VCaP (cell line): ENCODE data around the gene PITPNC1.

Source experiments
- H3K27ac ChIP-seq: fragments of 450-650 bp; 2 replicates; pipeline ENCODE4 v1.5.1; 2017
- TF ChIP-seq, protein P1 (sequence below): fragments of 450-650 bp; conservative IDR thresholded peaks from 2 replicates; pipeline ENCODE4 v1.5.1; 2017; ENCODE audit warnings: mild to moderate bottlenecking, moderate library complexity

PITPNC1 gene

DNA sequence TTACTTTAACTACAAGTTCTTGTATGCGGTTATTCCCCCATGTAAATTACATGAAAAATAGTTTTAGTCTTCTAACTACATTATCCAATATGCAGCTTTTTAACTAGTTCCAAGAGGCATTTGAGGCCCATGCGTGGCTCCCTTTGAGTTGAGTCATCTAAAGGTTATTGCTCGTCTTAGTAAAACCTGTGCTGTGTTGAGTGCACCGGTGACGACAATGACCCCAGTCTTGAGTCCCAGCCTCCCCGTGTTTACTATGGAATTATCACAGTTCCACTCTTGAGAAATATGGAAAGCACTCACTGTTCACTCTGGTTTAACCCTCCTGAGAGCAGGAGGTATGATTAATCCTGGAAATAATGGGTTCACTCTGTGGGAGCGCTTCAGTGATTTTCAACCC is 119.2 kb downstream of the PITPNC1 start:
- TF ChIP-seq, protein P1, sequence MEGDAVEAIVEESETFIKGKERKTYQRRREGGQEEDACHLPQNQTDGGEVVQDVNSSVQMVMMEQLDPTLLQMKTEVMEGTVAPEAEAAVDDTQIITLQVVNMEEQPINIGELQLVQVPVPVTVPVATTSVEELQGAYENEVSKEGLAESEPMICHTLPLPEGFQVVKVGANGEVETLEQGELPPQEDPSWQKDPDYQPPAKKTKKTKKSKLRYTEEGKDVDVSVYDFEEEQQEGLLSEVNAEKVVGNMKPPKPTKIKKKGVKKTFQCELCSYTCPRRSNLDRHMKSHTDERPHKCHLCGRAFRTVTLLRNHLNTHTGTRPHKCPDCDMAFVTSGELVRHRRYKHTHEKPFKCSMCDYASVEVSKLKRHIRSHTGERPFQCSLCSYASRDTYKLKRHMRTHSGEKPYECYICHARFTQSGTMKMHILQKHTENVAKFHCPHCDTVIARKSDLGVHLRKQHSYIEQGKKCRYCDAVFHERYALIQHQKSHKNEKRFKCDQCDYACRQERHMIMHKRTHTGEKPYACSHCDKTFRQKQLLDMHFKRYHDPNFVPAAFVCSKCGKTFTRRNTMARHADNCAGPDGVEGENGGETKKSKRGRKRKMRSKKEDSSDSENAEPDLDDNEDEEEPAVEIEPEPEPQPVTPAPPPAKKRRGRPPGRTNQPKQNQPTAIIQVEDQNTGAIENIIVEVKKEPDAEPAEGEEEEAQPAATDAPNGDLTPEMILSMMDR = no peak
- H3K27ac ChIP-seq = no peak overlapping the region

DNA sequence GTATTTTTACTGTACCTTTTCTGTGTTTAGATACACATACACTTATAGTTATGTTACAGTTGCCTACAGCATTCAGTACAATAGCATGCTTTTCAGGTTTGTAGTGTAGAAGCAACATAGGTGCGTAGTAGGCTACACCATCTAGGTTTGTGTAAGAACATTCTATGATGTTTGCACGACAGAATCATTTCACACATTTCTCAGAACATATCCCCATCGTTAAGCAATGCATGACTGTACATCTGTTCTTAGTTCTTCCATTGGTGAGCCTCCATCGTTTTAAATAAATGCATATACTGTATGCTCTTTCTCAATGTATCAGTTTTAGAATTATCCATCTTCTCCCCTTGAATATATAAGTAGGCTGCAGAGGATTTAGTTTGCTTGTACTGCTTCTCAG is 122.6 kb downstream of the PITPNC1 start:
- TF ChIP-seq, protein P1 = no peak
- H3K27ac ChIP-seq = no peak overlapping the region

DNA sequence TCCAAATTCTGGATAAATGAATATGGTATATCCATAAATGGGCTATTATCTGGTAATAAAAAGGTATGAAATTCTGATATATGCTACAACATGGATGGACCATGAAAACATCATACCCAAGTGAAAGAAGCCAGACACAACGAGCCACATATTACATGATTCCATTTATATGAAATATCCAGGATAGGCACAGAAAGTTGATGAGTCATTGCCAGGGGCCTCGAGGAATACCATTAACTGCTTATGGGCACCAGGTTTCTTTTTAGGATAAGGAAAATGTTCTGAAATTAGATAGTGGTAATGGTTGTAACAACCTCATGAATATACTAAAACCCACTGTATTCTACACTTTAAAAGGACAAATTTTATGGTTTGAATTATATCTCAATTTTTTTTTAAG is 123.2 kb downstream of the PITPNC1 start:
- TF ChIP-seq, protein P1 = no peak

DNA sequence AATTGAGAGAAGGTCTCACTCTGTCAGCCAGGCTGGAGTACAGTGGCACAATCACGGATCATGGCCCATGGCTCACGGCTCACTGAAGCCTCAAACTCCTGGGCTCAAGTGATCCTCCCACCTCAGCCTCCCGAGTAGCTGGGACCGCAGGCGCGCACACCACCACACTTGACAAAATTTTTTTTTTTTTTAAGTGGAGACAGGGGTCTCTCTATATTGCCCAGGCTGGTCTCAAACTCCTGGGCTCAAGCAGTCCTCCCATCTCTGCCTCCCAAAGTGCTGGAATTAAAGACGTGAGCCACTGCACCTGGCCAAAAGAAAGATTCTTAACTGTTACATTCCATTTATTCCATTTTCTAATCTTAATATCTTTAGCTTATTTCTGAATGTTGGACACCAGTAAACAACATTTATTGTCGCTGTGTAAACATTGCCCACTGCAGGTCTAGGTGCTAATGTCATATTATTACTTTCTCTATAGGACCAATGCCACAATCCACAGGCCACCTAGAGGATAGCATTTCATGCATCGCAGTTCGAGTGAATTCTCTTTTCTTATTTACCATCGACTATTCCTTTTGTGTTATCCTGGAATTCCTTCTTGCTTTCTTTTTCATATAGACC is 123.7 kb downstream of the PITPNC1 start:
- TF ChIP-seq, protein P1 = no peak
- H3K27ac ChIP-seq = no peak overlapping the region

More for the DNA sequence above, 123.2 kb downstream of the PITPNC1 start:
- H3K27ac ChIP-seq = no peak overlapping the region

DNA sequence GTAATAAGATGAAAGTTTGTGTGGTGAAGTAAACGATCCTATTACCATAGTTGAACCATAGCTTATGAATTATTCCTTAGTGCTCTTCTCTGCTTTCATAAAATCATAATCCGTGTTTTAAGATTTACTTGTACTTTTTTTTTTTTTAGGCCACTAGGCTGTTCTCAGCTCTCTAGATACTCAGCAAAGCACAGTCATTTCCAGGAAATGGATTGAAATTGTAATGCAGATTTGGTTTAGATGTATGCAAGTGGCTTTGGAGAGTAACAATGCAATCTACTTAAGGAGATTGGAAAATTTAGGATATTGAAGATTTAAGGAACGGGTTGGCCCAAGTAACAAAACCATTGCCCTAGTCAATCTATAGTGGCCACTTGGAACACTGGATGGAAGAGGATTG is 125.1 kb downstream of the PITPNC1 start:
- H3K27ac ChIP-seq = no peak overlapping the region
- TF ChIP-seq, protein P1 = no peak

DNA sequence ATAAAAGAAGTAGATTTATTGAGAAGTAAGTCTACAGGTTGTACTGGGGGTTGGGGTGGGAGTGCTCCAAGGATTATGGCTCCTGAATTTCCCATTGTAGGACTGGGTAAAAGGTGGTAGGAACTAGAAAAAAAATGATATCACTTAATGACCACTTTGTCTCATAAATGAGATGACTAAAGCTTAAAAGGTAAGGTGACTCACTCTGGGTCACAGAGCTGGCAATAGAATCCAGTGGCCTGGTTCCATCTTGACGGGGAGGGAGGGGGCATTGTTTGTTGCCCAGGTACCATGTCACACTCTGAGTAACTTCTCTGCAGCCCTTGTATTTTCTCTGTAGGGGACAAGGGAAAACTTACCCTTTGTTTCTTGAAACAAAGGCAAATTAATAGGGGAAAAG is 126.1 kb downstream of the PITPNC1 start:
- no peak overlapping the region for H3K27ac ChIP-seq
- TF ChIP-seq, protein P1 = no peak

DNA sequence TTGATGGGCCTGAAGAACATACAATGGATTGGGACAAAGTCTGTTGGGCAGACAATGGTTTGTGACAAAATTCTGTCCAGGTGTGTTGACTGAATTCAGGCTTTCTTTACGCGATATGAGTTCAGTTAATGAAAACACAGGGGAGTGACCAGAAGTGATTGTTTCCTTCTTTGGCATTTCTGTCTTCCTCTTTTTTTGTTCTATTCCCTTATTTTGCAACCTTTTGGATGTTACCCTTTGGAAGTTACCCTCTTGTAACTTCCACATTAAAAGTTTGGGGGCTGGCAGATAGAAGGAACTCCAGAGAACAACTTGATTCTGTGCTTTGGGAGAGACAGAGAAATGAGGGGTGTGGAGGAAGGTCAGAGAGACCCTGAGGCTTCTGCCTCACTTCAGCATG is 126.7 kb downstream of the PITPNC1 start:
- TF ChIP-seq, protein P1 = no peak
- H3K27ac ChIP-seq = no peak overlapping the region
